ENCODE measurements around the gene CRB2. TPM values are rescaled to one million over a fixed set of nuclear protein-coding genes. Genes with fewer than 3 reads are reported as not detected.

The CRB2 gene
- total and polyA plus RNA-seq, 2 of the 4 experiments (the other 2 are of a cell fraction) = not detected

- no peak overlapping the region for H3K23ac ChIP-seq (ENCODE audit: low read depth, low read length)
- no peak overlapping the region for H2BK20ac ChIP-seq (ENCODE audit: low read depth, low read length)
- in situ Hi-C loops (cut with MboI; ENCODE audit: low sequenced_read_pairs) (no loop called here), dilution Hi-C loops (cut with HindIII; ENCODE audit: low sequenced_read_pairs, unreplicated experiment) (no loop called here), intact Hi-C loops (cut with micrococcal nuclease) (no loop called here)
- no peak overlapping the region for H2BK15ac ChIP-seq (ENCODE audit: low read depth, low read length)
- WGBS, 2 experiments (ENCODE audit: extremely low coverage in 2 of 2, insufficient read length in 1 of 2) = 83% methylated on average over 4 of the region's 7 CpGs; no CpG with 5 or more reads in 1 of the 2 experiments
- H4K8ac ChIP-seq (ENCODE audit: low read depth in 2 of 2, low read length in 2 of 2) = no peak overlapping the region
- H4K91ac ChIP-seq (ENCODE audit: insufficient read depth, low read depth, low read length) = no peak overlapping the region
- H3K27ac ChIP-seq (ENCODE audit: insufficient read depth, low read length) = no peak overlapping the region
- no peak overlapping the region for H3K4ac ChIP-seq (ENCODE audit: low read depth, low read length)
- ATAC-seq (ENCODE audit: low read depth) (no peak), DNase-seq (no peak)
- no TSS peak for BruUV-seq (replicated peaks)
- no peak for TF ChIP-seq ELK1 (IDR thresholded peaks at IDR 0.05; ENCODE audit: borderline replicate concordance, low read depth, low read length)
- no peak overlapping the region for H2AK5ac ChIP-seq (ENCODE audit: low read depth, low read length)
- H3K4me1 ChIP-seq (ENCODE audit: control insufficient read depth, insufficient read depth, low read length) = no peaks in the 10 kb centered on the region; the same call in 1 of the 2 replicates
- no peaks in the 10 kb centered on the region for H3K36me3 ChIP-seq (ENCODE audit: control insufficient read depth, insufficient read depth, low read length)
- peaks cover 4% of the 10 kb centered on the region; the same call in 1 of the 2 replicates for H3K9me3 ChIP-seq (ENCODE audit: control insufficient read depth, insufficient read depth, low read length)
- H3K56ac ChIP-seq (ENCODE audit: extremely low read depth, insufficient read depth, low read length) = no peak overlapping the region
- H2AK9ac ChIP-seq (replicated peaks; ENCODE audit: low read depth, low read length, poor library complexity) = no peak overlapping the region
- H3K9me1 ChIP-seq (ENCODE audit: insufficient read depth, low read length) = no peaks in the 10 kb centered on the region
- peaks cover 31% of the 10 kb centered on the region; the same call in 1 of the 2 replicates for H3K27me3 ChIP-seq (ENCODE audit: control insufficient read depth, insufficient read depth, low read length)
- POLR2A ChIA-PET (ENCODE audit: unreplicated experiment) = no interaction called here
- no peaks in the 10 kb centered on the region for H3K79me1 ChIP-seq (ENCODE audit: low read depth in 1 of 2, low read length in 2 of 2)
- no peak overlapping the region for H3K4me2 ChIP-seq (ENCODE audit: low read depth, low read length)
- no peak overlapping the region for H2AFZ ChIP-seq (replicated peaks; ENCODE audit: low read length, poor library complexity)
- H3K18ac ChIP-seq (ENCODE audit: low read depth, low read length) = no peak overlapping the region
- H2BK5ac ChIP-seq (ENCODE audit: low read depth, low read length, poor library complexity, severe bottlenecking) = no peak overlapping the region
- no peak overlapping the region for H3K9ac ChIP-seq (ENCODE audit: low read depth, low read length)
- H3K14ac ChIP-seq (replicated peaks; ENCODE audit: low read depth, low read length) = no peak overlapping the region
- H3K4me3 ChIP-seq (ENCODE audit: insufficient read depth, low read depth, low read length) = no peak overlapping the region
- CTCF ChIA-PET = no interaction called here
- no peak overlapping the region for H4K5ac ChIP-seq (ENCODE audit: low read depth, low read length)
- H4K20me1 ChIP-seq (ENCODE audit: insufficient read depth, low read length) = no peaks in the 10 kb centered on the region
- H2BK120ac ChIP-seq (ENCODE audit: low read depth, low read length) = no peak overlapping the region
Measured at GRCh38 chr9:123321616-123322272, 34.3 kb upstream of the CRB2 start.

Data from IMR-90 (cell line).